Measurements from ENCODE around the gene ZSCAN31.

The ZSCAN31 gene

GRCh38 chr6:28343898-28344677 is 8.1 kb upstream of the ZSCAN31 start:
- no peak for TF ChIP-seq FOXM1 (IDR thresholded peaks at IDR 0.05; ENCODE audit: borderline replicate concordance, low read depth)
- no peak for TF ChIP-seq EP300 (IDR thresholded peaks at IDR 0.05; ENCODE audit: borderline replicate concordance)
- no peak for TF ChIP-seq YY1 (IDR thresholded peaks at IDR 0.05; ENCODE audit: low read depth)
- no peak for TF ChIP-seq REST (IDR thresholded peaks at IDR 0.05; ENCODE audit: low read depth)
- TF ChIP-seq MAX (IDR thresholded peaks at IDR 0.05): no peak
- no peak for TF ChIP-seq RAD21 (IDR thresholded peaks at IDR 0.05; ENCODE audit: low read depth)
- TF ChIP-seq CREB1 (IDR thresholded peaks at IDR 0.05; ENCODE audit: low read depth): no peak
- no peak for TF ChIP-seq EGR1 (IDR thresholded peaks at IDR 0.05)
- no peak for TF ChIP-seq NFIC (IDR thresholded peaks at IDR 0.05)
- no peak for TF ChIP-seq TEAD4 (IDR thresholded peaks at IDR 0.05)
- no peak for TF ChIP-seq TCF12 (IDR thresholded peaks at IDR 0.05; ENCODE audit: low read depth)
- TF ChIP-seq ZBTB7A (IDR thresholded peaks at IDR 0.05; ENCODE audit: low read depth): no peak
- TF ChIP-seq CEBPB (IDR thresholded peaks at IDR 0.05): no peak
- TF ChIP-seq TAF1 (IDR thresholded peaks at IDR 0.05; ENCODE audit: low read depth): no peak
- TF ChIP-seq USF1 (IDR thresholded peaks at IDR 0.05): no peak

- no peak for TF ChIP-seq YY1 (IDR thresholded peaks at IDR 0.05; ENCODE audit: low read depth)
- no peak for TF ChIP-seq ZBTB7A (IDR thresholded peaks at IDR 0.05; ENCODE audit: low read depth)
- no peak for TF ChIP-seq MAX (IDR thresholded peaks at IDR 0.05)
- TF ChIP-seq EP300 (IDR thresholded peaks at IDR 0.05; ENCODE audit: borderline replicate concordance): no peak
- TF ChIP-seq CEBPB (IDR thresholded peaks at IDR 0.05): no peak
- no peak for TF ChIP-seq USF1 (IDR thresholded peaks at IDR 0.05)
- no peak for TF ChIP-seq EGR1 (IDR thresholded peaks at IDR 0.05)
- no peak for TF ChIP-seq RAD21 (IDR thresholded peaks at IDR 0.05; ENCODE audit: low read depth)
- no peak for TF ChIP-seq REST (IDR thresholded peaks at IDR 0.05; ENCODE audit: low read depth)
- TF ChIP-seq TAF1 (IDR thresholded peaks at IDR 0.05; ENCODE audit: low read depth): no peak
- TF ChIP-seq TEAD4 (IDR thresholded peaks at IDR 0.05): no peak
- TF ChIP-seq CREB1 (IDR thresholded peaks at IDR 0.05; ENCODE audit: low read depth): no peak
- no peak for TF ChIP-seq TCF12 (IDR thresholded peaks at IDR 0.05; ENCODE audit: low read depth)
- no peak for TF ChIP-seq FOXM1 (IDR thresholded peaks at IDR 0.05; ENCODE audit: borderline replicate concordance, low read depth)
- no peak for TF ChIP-seq NFIC (IDR thresholded peaks at IDR 0.05)
Observed at GRCh38 chr6:28340310-28341095, 4.6 kb upstream of the ZSCAN31 start.

GRCh38 chr6:28337121-28337520 is 1.2 kb upstream of the ZSCAN31 start:
- no peak for TF ChIP-seq TAF1 (IDR thresholded peaks at IDR 0.05; ENCODE audit: low read depth)
- TF ChIP-seq NFIC (IDR thresholded peaks at IDR 0.05): no peak

GRCh38 chr6:28336284-28337120 is 554 bp upstream of the ZSCAN31 start:
- TF ChIP-seq TCF12 (IDR thresholded peaks at IDR 0.05; ENCODE audit: low read depth): no peak
- 0 out of 2 replicates have a peak, but pooled peaks have one; percentile 1 for TF ChIP-seq MAX (IDR thresholded peaks at IDR 0.05)

GRCh38 chr6:28335040-28335563 is 846 bp downstream of the ZSCAN31 start:
- TF ChIP-seq EP300 (IDR thresholded peaks at IDR 0.05; ENCODE audit: borderline replicate concordance) (no peak), NFIC (IDR thresholded peaks at IDR 0.05) (no peak), CREB1 (IDR thresholded peaks at IDR 0.05; ENCODE audit: low read depth) (no peak), EGR1 (IDR thresholded peaks at IDR 0.05) (no peak), FOXM1 (IDR thresholded peaks at IDR 0.05; ENCODE audit: borderline replicate concordance, low read depth) (no peak), YY1 (IDR thresholded peaks at IDR 0.05; ENCODE audit: low read depth) (no peak), REST (IDR thresholded peaks at IDR 0.05; ENCODE audit: low read depth) (no peak), TCF12 (IDR thresholded peaks at IDR 0.05; ENCODE audit: low read depth) (no peak), ZBTB7A (IDR thresholded peaks at IDR 0.05; ENCODE audit: low read depth) (no peak), TAF1 (IDR thresholded peaks at IDR 0.05; ENCODE audit: low read depth) (no peak), MAX (IDR thresholded peaks at IDR 0.05) (no peak), RAD21 (IDR thresholded peaks at IDR 0.05; ENCODE audit: low read depth) (no peak), USF1 (IDR thresholded peaks at IDR 0.05) (no peak)

All from Ishikawa (cell line).